H54 (cell line): ENCODE data around the gene PPARG.
"Not testable (repeated sequence)": the region's sequence is repeated elsewhere in the genome, so short reads cannot be mapped to it uniquely, and the experiment has no call there.

Experiments used
- DNase-seq: peaks from one replicate; pipeline ENCODE4 v3.0.0; 2011; ENCODE audit warnings: low spot score, mixed read lengths; ENCODE audit not compliant: insufficient read length
- FAIRE-seq: peaks from 3 replicates; lab custom pipeline; 2011; peaks lifted over from hg19 to GRCh38; lab: Jason Lieb, UNC
- POLR2A ChIP-seq: IDR thresholded peaks from 2 replicates; pipeline ENCODE4 v1.6.1; 2011; ENCODE audit warnings: low read depth, mild to moderate bottlenecking, low read length

Gene PPARG

GRCh38 chr3:12267376-12268030, 21.4 kb upstream of the PPARG start:
- TF ChIP-seq POLR2A: no peak
- no peak for DNase-seq
- no peak for FAIRE-seq

DNA sequence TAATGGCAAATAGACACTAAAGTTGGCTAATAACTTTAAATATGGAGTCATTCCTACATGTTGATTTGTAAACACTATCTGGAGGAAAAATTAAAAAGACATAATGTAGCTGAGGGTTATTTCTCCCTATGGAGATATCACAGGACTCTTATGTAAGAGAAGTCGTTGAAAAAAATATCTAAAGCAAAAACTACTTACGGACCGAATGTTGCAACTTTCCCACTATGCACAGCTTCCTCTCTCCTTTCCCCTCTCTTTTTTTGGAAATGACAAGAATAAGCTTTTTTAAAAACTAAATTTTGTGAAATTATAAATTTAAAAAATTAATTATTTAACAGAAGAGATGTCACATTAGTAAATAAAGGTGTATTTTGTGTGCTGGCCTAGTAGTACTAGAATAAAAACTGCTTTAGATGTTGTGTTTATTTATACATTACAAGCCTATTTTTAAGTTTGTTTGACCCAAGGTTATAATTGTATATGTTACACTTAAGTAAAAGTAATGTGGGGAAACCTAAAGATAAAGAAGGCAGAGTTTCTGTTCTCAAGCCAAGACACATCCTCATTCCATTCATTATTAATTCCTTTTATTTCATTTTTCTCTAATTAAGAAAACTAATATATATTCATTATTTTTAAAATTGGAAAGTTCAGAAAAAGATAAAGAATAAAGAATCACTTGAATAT, 20.7 kb upstream of the PPARG start:
- no peak for TF ChIP-seq POLR2A
- DNase-seq (no peak), FAIRE-seq (no peak)

DNA sequence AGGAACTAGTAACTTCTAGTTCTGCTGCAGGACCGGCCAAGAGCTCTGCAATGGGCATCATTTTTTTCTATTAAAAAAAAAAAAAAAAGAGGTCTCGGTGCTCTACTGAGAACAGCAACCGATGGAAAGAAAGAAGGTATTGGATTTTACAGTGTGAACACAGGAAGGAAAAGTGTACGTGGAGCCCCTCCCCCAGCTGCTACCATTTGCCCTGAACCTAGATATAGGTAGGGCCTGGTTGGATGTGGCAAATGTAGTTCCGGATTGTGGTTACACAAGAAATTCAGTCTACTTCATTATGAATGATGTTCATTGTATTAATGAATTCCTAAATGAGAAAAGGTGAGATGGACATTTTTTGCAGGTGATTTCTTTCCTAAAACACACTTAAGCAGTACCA, 17.9 kb upstream of the PPARG start:
- TF ChIP-seq POLR2A: no peak
- no peak for FAIRE-seq
- DNase-seq: no peak

GRCh38 chr3:12273045-12273695, 15.7 kb upstream of the PPARG start:
- FAIRE-seq (peak; percentile 11), DNase-seq (no peak)
- no peak for TF ChIP-seq POLR2A

DNA sequence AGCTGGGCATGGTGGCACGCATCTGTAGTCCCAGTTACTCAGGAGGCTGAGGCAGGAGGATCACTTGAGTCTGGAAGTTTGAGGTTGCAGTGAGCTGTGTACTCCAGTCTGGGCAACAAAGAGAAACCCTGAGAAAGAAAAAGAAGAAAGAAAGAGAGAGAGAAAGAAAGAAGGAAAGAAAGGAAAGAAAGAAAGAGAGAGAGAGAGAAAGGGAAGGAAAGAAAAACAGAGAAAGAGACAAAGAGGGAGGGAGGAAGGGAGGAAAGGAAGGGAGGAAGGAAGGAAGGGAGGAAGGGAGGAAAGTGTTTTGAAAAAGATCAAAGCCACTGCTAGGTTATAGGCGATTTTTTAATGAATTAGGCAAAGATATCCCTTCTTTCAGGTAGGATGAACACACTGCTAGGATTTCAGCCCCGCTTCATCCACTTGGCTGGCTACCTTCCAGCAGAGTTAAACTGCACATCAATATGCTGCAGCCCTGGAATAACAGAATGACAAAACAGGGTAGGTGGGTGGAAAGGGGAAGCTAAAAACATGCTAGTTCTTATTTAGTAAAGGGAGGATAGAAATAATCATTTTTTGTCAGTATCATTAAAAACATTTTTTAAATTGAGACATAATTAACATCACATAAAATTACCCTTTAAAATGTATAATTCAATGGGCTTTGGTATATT, 12.8 kb upstream of the PPARG start:
- FAIRE-seq (no peak), DNase-seq (no peak)
- no peak for TF ChIP-seq POLR2A

DNA sequence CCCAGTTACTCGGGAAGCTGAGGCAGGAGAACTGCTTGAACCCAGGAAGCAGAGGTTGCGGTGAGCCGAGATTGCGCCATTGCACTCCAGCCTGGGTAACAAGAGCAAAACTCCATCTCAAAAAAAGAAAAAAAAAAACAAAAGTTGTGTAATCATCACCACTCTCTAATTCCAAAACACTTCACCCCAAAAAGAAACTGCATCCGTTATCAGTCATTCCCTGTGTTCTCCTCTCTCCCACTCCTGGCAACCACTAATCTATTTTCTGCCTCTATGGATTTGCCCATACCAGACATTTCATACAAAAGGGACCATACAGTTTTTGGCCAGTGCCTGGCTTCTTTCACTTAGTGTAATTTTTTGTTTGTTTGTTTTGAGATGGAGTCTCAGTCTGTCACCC, 12.0 kb upstream of the PPARG start:
- DNase-seq, FAIRE-seq: not testable (repeated sequence)

- DNase-seq (no peak), FAIRE-seq (no peak)
- TF ChIP-seq POLR2A: no peak
Measured at GRCh38 chr3:12278566-12278965, 10.3 kb upstream of the PPARG start.

DNA sequence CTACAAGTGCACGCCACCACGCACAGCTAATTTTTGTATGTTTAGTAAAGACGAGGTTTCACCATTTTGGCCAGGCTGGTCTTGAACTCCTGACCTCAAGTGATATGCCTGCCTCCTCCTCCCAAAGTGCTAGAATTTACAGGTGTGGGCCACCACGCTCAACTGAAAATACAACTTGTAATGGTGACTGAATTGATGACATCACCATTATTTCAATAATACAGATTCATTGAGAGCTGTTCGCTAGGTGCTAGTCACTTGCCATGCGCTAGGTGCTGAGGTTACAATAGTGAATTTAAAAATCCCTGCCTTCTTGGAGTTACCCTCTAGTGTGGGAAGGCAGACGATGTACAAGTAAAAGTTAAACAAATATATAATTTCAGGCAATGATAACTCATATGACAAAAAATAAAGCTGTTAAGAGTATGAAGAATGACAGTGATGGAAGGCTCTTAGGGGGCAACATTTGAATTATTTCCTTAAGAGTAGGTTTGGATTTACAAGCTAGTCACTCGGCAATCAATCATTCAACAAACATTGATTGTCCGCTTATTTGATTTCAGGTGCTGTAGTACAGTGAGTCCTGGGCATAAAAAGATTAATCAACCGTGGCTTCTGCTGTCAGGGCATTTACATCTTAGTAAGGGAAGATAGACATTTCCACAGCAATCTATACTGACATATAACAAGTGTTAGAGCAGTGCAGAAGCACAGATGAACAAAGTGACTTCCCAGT, 9.1 kb upstream of the PPARG start:
- FAIRE-seq: no peak
- DNase-seq: no peak
- no peak for TF ChIP-seq POLR2A

- no peak for FAIRE-seq
- no peak for TF ChIP-seq POLR2A
Measured at GRCh38 chr3:12280357-12280806, 8.5 kb upstream of the PPARG start.

DNA sequence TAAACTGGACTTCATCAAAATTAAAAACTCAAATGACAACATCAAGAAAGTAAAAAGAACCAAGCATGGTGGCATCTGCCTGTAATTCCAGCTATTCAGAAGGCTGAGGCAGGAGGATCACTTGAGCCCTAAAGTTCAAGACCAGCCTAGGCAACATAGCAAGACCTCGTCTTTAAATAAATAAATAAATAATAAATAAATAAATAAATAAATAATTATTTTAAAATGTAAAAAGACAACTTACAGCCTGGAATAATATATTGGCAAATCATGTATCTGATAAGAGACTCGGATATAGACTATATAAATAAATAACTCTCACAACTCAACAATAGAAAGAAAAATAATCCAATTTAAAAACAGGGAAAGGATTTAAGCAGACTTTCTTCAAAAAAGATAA, 4.3 kb upstream of the PPARG start:
- DNase-seq (no peak), FAIRE-seq (no peak)
- TF ChIP-seq POLR2A: no peak

More at GRCh38 chr3:12280357-12280806, 8.5 kb upstream of the PPARG start:
- no peak for DNase-seq

DNA sequence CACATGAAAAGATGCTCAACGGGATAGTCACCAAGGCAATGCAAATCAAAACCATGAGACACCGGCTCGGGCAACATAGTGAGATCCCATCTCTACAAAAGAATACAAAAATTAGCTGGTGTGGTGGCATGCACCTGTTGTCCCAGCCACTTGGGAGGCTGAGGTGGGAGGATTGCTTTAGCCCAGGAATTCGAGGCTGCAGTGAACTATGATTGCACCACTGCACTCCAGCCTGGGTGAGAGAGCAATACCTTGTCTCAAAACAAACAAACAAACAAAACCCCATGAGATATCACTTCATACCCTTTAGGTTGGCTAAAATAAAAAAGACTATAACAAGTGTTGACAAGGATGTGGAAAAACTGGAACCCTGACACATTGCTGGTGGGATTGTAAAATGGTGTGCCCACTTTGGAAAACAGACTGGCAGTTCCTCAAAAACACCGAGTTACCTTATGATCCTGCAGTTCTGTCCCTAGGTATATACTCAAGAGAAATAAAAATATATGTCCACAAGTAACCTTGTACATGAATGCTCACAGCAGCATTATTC, 3.8 kb upstream of the PPARG start:
- TF ChIP-seq POLR2A: no peak
- no peak for FAIRE-seq
- DNase-seq: no peak

DNA sequence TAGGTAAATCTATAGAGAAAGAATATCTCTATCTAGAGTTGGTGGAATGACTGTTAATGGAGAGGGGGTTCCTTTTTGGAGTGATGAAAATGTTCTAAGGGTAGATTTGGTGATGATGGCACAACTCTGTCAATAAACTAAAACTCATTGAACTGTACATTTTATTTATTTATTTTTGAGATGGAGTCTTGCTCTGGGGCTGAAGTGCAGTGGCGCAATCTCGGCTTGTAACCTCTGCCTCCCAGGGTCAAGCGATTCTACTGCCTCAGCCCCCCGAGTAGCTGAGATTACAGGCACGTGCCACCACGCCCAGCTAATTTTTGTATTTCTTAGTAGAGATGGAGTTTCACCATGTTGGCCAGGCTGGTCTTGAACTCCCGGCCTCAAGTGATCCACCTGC, 3.1 kb upstream of the PPARG start:
- FAIRE-seq, DNase-seq: not testable (repeated sequence)

GRCh38 chr3:12286504-12286903, 2.4 kb upstream of the PPARG start:
- peak; percentile 50 for FAIRE-seq
- no peak for TF ChIP-seq POLR2A
- DNase-seq: no peak
